KOPT-K1 (cell line): Measurements from ENCODE around the gene CHCHD6.

ENCODE experiments used
- H3K27ac ChIP-seq: fragments of 200-600 bp; sonication (generic); 2 replicates; pipeline ENCODE4 v1.5.1; 2016; ENCODE audit warnings: antibody characterized with exemption, mild to moderate bottlenecking, low read depth, low read length; ENCODE audit not compliant: poor library complexity, severe bottlenecking
- H3K36me3 ChIP-seq: fragments of 200-600 bp; sonication (generic); 2 replicates; pipeline ENCODE4 v1.5.1; 2017; ENCODE audit warnings: antibody characterized with exemption, mild to moderate bottlenecking, low read length, moderate library complexity; ENCODE audit not compliant: insufficient read depth
- H3K9me3 ChIP-seq: fragments of 200-600 bp; sonication (generic); 2 replicates; pipeline ENCODE4 v1.5.1; 2017; ENCODE audit warnings: antibody characterized with exemption, low read length, mild to moderate bottlenecking; ENCODE audit not compliant: insufficient read depth, poor library complexity, severe bottlenecking

The CHCHD6 gene

DNA sequence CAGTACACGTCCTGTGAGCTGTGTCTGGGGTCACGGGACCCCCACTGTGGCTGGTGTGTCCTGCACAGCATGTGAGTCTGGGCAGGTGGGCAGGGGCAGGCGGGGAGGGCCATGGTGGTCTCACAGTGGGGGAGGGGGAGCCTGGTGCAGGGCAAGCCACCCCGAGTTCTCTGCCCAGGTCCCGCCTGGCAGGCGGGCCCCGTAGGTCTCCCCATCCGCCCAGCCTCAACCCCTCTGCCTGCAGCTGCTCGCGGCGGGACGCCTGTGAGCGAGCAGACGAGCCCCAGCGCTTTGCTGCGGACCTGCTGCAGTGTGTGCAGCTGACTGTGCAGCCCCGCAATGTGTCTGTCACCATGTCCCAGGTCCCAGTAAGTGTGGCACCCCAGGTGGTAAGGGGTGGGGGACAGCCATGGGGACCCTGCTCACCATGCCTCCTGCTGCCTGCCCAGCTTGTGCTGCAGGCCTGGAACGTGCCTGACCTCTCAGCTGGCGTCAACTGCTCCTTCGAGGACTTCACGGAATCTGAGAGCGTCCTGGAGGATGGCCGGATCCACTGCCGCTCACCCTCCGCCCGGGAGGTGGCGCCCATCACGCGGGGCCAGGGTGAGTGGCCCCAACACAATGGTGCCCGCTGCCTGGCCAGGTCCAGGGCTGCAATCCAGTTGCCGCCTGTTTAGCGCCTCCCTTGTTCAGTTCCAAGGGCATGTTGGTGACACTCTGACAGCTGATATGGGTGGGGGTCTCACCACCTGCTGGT lies 300.8 kb downstream of the CHCHD6 start:
- Histone ChIP-seq H3K9me3 (no peaks in the 10 kb centered on the region), H3K36me3 (no peaks in the 10 kb centered on the region; the same call in 1 of the 2 replicates), H3K27ac (no peak overlapping the region)

- H3K36me3 ChIP-seq, result no peaks in the 10 kb centered on the region; the same call in 1 of the 2 replicates
- H3K27ac ChIP-seq, result no peak overlapping the region
These were observed 301.9 kb downstream of the CHCHD6 start for GRCh38 chr3:127005864-127006500.

DNA sequence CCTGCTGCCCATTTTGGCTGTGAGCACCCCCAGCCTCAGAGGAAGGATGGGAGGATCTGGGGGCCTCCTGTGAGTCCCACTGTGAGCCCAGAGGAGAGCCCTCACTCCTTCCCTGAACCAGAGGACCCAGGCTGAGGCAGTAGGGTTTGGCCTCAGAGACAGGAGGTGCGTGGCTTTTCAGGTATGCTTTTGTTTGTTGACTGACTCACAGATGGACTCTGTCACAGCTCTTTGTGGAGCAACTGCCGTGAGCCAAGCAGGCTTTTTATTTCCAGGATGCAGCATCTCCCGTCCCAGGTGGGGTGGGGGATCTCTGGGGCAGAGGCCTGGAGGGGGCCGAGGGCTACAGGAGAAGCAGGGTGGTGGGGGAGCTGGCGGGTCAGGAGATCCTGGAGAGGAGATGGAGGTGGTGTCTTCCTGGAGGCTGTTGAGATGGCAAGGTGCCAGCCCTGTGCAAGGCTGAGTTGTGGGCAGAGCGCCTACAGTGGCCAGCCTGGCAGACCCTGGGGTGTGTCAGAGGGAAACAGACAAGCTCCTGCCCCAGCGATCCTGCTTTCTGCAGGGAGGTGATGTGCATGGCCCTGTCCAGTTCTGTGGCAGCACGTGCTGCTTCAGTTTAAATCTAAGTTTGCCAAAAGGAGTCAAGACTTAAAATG lies 302.9 kb downstream of the CHCHD6 start:
- H3K36me3 ChIP-seq, result peaks cover 7% of the 10 kb centered on the region
- H3K27ac ChIP-seq, result no peak overlapping the region
- H3K9me3 ChIP-seq, result no peaks in the 10 kb centered on the region

More at GRCh38 chr3:127005864-127006500, 301.9 kb downstream of the CHCHD6 start:
- H3K9me3 ChIP-seq, result no peaks in the 10 kb centered on the region

- H3K27ac ChIP-seq, result no peak overlapping the region
- H3K36me3 ChIP-seq, result peaks cover 17% of the 10 kb centered on the region
- no peaks in the 10 kb centered on the region for H3K9me3 ChIP-seq
These were observed 304.2 kb downstream of the CHCHD6 start for GRCh38 chr3:127008236-127008635.

DNA sequence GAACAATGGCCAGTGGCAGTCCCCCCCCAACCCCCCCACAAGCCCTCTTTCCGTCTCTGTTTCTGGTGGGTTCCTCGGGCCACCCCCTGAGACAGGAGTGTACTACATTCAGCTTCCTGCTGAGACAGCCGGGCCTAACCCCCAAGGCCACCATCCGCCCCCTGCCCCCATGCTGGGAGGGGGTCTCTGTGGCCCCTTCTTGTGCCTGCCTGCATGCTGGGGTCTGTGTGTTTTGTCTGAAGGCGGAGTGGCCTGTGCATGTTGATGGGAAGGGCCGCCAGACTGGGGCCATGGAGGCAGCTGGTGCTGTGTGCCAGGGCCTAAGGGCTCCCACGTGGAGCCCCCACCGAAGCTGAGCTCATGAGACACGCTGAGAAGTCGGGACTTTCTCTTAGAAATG lies 305.5 kb downstream of the CHCHD6 start:
- Histone ChIP-seq H3K27ac (no peak overlapping the region), H3K9me3 (no peaks in the 10 kb centered on the region), H3K36me3 (peaks cover 17% of the 10 kb centered on the region)
